Fibroblast of lung (primary cell): Measurements from ENCODE around the gene CYLC2. TPM values are rescaled to one million over a fixed set of nuclear protein-coding genes. Genes with fewer than 3 reads are reported as not detected.

ENCODE experiments used
- DNase-seq, 2 donors: peaks; one replicate each; pipeline versions ENCODE4 v3.0.0 to v3.0.0-alpha.2; 2010; ENCODE audit warnings: low read depth in 2 of 2
- H2AFZ ChIP-seq: 2 replicates; pipeline ENCODE4 v1.5.1; 2012; ENCODE audit warnings: low read length, control low read depth, inconsistent platforms
- H3K27ac ChIP-seq: 2 replicates; pipeline ENCODE4 v1.5.1; 2011; ENCODE audit warnings: low read length, control low read depth; ENCODE audit not compliant: insufficient read depth
- H3K27me3 ChIP-seq: 2 replicates; pipeline ENCODE4 v1.5.1; 2011; ENCODE audit warnings: mild to moderate bottlenecking, low read length; ENCODE audit not compliant: control insufficient read depth, insufficient read depth
- H3K36me3 ChIP-seq: 2 replicates; pipeline ENCODE4 v1.5.1; 2011; ENCODE audit warnings: low read length; ENCODE audit not compliant: control insufficient read depth, insufficient read depth
- H3K4me1 ChIP-seq: 2 replicates; pipeline ENCODE4 v1.5.1; 2011; ENCODE audit warnings: low read length; ENCODE audit not compliant: control insufficient read depth, insufficient read depth; ENCODE audit errors: extremely low read depth
- H3K4me2 ChIP-seq: 2 replicates; pipeline ENCODE4 v1.5.1; 2011; ENCODE audit warnings: low read length, control low read depth; ENCODE audit not compliant: insufficient read depth; ENCODE audit errors: extremely low read depth
- H3K4me3 ChIP-seq, 4 experiments: fragments of 200-600 bp in 1 of 4; sonication (generic) in 1 of 4; replicated peaks in 1 of 4; 2 replicates each; pipeline ENCODE4 v1.5.1; 2011 to 2016; ENCODE audit warnings: low read length in 4 of 4, low read depth in 3 of 4, mild to moderate bottlenecking in 3 of 4, control low read depth in 2 of 4, inconsistent platforms in 1 of 4, mixed read lengths in 1 of 4; ENCODE audit not compliant: insufficient read depth in 1 of 4; ENCODE audit errors: control extremely low read depth in 1 of 4
- H3K79me2 ChIP-seq: 2 replicates; pipeline ENCODE4 v1.5.1; 2012; ENCODE audit warnings: mild to moderate bottlenecking, low read length, inconsistent platforms; ENCODE audit not compliant: control insufficient read depth, insufficient read depth
- H3K9ac ChIP-seq: 2 replicates; pipeline ENCODE4 v1.5.1; 2011; ENCODE audit warnings: mild to moderate bottlenecking, low read length, control low read depth; ENCODE audit not compliant: insufficient read depth
- H3K9me3 ChIP-seq: 2 replicates; pipeline ENCODE4 v1.5.1; 2012; ENCODE audit warnings: low read depth, low read length; ENCODE audit not compliant: control insufficient read depth, insufficient read depth
- H4K20me1 ChIP-seq: 2 replicates; pipeline ENCODE4 v1.5.1; 2011; ENCODE audit warnings: low read length; ENCODE audit not compliant: control insufficient read depth, insufficient read depth; ENCODE audit errors: extremely low read depth
- EZH2 ChIP-seq: IDR thresholded peaks from 2 replicates; pipeline ENCODE4 v1.5.1; 2012; ENCODE audit warnings: low read length, control low read depth, mild to moderate bottlenecking; ENCODE audit errors: missing control alignments
- polyA plus RNA-seq, 2 donors: library from polyadenylated mRNA; depleted of rRNA in 1 of 2; stranded (reverse) in 1 of 2; unstranded in 1 of 2; fragments of >200 nt; gene quantifications; 2 replicates each; pipeline ENCODE4 v1.2.1, GENCODE V29; 2011 to 2012; ENCODE audit warnings: missing spikeins in 1 of 2
- total RNA-seq: library from RNA; depleted of rRNA; stranded (reverse); fragments of >200 nt; gene quantifications from 2 replicates; pipeline ENCODE4 v1.2.1, GENCODE V29; 2014
- TF ChIP-seq, protein P1 (sequence below), 2 donors: IDR thresholded peaks in 1 of 2; conservative IDR thresholded peaks in 1 of 2; 1 replicate in 1 of 2; 2 replicates in 1 of 2; pipeline ENCODE4 v1.5.1; 2011 to 2012; ENCODE audit warnings: low read length in 2 of 2, control low read depth in 1 of 2, inconsistent platforms in 1 of 2, low read depth in 1 of 2, mild to moderate bottlenecking in 1 of 2

CYLC2 gene
- total and polyA plus RNA-seq, 2 donors (not counting 1 experiment from before 2014, with no cell fraction given): not detected

- Histone ChIP-seq H3K27me3 (no peaks in the 10 kb centered on the region), H3K9ac (no peak overlapping the region), H3K79me2 (no peaks in the 10 kb centered on the region), H3K27ac (no peak overlapping the region), H2AFZ (no peak overlapping the region), H3K4me2 (no peak overlapping the region), H3K36me3 (no peaks in the 10 kb centered on the region), H3K9me3 (no peaks in the 10 kb centered on the region), H3K4me3 (no peak overlapping the region), H3K4me1 (no peaks in the 10 kb centered on the region), H4K20me1 (no peaks in the 10 kb centered on the region)
- DNase-seq: no peak
- TF ChIP-seq EZH2: no peak
- TF ChIP-seq, protein P1, sequence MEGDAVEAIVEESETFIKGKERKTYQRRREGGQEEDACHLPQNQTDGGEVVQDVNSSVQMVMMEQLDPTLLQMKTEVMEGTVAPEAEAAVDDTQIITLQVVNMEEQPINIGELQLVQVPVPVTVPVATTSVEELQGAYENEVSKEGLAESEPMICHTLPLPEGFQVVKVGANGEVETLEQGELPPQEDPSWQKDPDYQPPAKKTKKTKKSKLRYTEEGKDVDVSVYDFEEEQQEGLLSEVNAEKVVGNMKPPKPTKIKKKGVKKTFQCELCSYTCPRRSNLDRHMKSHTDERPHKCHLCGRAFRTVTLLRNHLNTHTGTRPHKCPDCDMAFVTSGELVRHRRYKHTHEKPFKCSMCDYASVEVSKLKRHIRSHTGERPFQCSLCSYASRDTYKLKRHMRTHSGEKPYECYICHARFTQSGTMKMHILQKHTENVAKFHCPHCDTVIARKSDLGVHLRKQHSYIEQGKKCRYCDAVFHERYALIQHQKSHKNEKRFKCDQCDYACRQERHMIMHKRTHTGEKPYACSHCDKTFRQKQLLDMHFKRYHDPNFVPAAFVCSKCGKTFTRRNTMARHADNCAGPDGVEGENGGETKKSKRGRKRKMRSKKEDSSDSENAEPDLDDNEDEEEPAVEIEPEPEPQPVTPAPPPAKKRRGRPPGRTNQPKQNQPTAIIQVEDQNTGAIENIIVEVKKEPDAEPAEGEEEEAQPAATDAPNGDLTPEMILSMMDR (conservative IDR thresholded peaks at IDR 0.05 in 1 of 2, IDR thresholded peaks at IDR 0.05 in 1 of 2; ENCODE audit: low read depth in 1 of 2, low read length in 2 of 2): no peak
These were observed 27.2 kb upstream of the CYLC2 start for GRCh38 chr9:102967979-102968378.

GRCh38 chr9:102972780-102973179, 22.4 kb upstream of the CYLC2 start:
- H3K27ac ChIP-seq: no peak overlapping the region
- H3K79me2 ChIP-seq: no peaks in the 10 kb centered on the region
- H3K9ac ChIP-seq: no peak overlapping the region
- no peak overlapping the region for H3K4me2 ChIP-seq
- no peaks in the 10 kb centered on the region for H3K4me1 ChIP-seq
- no peaks in the 10 kb centered on the region for H3K27me3 ChIP-seq
- H3K9me3 ChIP-seq: no peaks in the 10 kb centered on the region
- no peak for DNase-seq
- TF ChIP-seq, protein P1 (conservative IDR thresholded peaks at IDR 0.05 in 1 of 2, IDR thresholded peaks at IDR 0.05 in 1 of 2; ENCODE audit: low read depth in 1 of 2, low read length in 2 of 2): no peak
- no peak for TF ChIP-seq EZH2
- no peaks in the 10 kb centered on the region for H4K20me1 ChIP-seq
- no peak overlapping the region for H3K4me3 ChIP-seq
- no peak overlapping the region for H2AFZ ChIP-seq
- no peaks in the 10 kb centered on the region for H3K36me3 ChIP-seq

DNA sequence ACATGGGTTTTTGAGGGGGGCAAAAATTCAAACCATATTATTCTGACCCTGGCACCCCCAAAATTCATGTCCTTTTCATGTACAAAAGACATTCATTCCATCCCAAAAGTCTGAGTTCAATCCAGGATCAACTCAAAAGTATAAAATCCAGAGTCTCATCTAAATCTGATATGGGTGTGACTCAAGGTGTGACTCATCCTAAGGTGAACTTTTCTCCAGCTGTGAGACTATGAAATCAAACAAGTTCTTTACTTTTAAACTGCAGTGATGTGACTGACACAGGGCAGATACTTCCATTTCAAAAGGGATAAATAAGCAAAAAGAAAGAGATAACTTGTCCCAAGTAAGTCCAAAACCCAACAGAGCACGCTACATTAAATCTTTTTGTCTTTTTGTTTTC, 20.6 kb upstream of the CYLC2 start:
- H3K9me3 ChIP-seq: no peaks in the 10 kb centered on the region
- no peak overlapping the region for H3K9ac ChIP-seq
- H2AFZ ChIP-seq: no peak overlapping the region
- no peaks in the 10 kb centered on the region for H4K20me1 ChIP-seq
- H3K36me3 ChIP-seq: no peaks in the 10 kb centered on the region
- H3K79me2 ChIP-seq: no peaks in the 10 kb centered on the region
- no peak overlapping the region for H3K4me2 ChIP-seq
- no peak overlapping the region for H3K4me3 ChIP-seq
- no peak overlapping the region for H3K27ac ChIP-seq
- no peaks in the 10 kb centered on the region for H3K4me1 ChIP-seq
- no peaks in the 10 kb centered on the region for H3K27me3 ChIP-seq
- TF ChIP-seq, protein P1 (conservative IDR thresholded peaks at IDR 0.05 in 1 of 2, IDR thresholded peaks at IDR 0.05 in 1 of 2; ENCODE audit: low read depth in 1 of 2, low read length in 2 of 2): no peak
- TF ChIP-seq EZH2: no peak
- peak in 1 of 2 donors; percentile 0 for DNase-seq
